ENCODE results near the gene NOP9.
"Not testable (repeated sequence)": the region's sequence is repeated elsewhere in the genome, so short reads cannot be mapped to it uniquely, and the experiment has no call there.

NOP9 gene

DNA sequence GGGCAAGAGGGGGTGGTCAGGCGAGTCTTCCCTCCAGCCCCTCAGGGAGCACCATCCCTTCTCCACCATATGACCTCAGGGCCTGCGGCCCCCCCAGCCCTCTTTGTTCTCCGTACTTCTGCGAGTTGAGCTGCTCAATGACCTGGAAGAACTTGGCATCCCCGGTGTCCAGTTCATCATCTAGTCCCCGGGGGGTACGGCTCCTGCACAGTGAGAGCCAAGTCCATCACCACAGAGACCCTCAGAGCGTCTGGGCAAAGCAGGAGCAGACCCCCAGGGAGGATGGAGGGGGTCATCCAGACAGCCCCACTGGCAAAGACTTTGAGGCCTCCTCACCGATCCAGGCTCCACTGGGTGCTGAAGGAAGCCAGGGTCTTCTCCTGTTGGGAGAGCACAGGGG is 26.3 kb downstream of the NOP9 start:
- no peak for DNase-seq (ENCODE audit: low read depth)

DNA sequence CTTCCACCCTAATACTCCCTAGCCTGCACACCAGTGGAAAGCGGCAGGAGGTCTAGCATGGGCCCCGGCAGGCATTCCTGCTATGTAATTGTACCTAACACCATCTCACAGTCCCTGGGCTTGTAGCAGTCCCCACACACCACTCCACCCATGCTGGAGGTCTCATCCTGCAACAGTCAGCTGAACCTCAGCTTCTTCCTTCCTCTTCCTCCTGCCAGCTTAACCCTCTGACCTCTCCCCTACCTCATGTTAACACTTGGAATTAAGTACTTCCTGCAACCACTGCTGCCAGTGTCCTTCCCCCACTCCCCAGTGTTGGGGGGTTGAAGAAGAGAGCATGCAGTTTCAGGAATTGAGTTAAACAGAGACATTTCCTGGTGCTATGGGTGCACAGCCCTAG is 27.7 kb downstream of the NOP9 start:
- no peak for DNase-seq (ENCODE audit: low read depth)

DNA sequence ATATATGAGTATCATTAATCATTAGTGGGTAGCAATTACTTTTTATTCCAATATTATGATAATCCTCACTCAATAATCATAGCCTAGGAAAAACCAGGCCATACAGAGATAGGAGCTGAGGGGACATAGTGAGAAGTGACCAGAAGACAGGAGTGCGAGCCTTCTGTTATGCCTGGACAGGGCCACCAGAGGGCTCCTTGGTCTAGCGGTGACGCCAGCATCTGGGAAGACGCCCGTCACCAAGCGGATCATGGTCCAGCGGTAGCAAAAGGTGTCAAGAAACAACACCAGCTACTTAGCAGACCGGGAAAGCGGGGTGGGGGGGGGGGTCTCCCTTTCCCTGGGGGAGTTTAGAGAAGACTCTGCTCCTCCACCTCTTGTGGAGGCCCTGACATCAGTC is 28.3 kb downstream of the NOP9 start:
- not testable (repeated sequence) for DNase-seq (ENCODE audit: low read depth)

DNA sequence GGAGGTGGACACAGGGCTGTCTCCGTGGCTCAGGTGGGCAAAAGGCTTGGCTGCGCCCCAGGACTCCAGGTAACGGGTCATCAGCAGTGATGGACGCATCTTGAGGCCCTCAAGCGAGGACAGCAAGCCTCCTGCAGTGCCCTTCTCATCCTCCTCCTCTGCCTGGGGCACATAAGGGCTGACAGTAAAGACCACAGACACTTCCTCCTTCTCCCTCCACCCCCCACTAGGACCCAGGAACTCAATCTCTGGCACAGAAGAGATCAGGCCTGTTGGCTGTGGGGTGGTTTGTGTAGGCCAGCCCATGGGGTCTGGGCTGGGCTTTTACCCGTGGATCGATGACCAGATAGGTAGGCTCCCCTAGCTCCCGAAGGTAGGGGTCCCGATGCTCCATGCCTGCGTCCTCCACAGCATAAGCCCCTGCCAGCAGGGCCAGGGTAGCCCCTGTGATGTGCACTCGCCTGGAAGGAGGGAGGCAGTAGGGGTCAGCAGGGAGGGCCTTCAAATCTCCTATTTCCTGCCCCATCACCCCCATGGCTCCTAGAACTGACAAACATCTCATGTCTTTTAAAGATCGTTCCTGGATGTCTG is 29.5 kb downstream of the NOP9 start:
- DNase-seq (ENCODE audit: low read depth): no peak

DNA sequence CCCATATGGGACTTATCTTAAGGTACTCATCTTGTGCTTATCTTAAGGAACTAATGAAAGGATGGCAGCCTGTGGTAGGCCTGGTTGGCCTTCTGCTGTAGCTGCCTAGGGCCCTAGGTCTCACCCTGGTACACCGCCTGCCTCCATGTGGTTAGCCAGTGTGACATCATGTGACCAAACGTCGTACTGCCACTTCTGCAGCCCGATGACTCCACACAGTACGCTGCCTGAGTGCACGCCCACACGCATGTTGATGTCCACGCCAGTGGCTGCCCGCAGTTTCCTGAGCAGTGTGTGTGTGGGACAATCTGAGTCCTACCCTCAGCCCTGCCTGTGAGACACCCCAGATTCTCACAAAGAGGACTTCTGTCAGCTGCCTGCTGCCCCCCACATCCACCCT is 30.1 kb downstream of the NOP9 start:
- no peak for DNase-seq (ENCODE audit: low read depth)

DNA sequence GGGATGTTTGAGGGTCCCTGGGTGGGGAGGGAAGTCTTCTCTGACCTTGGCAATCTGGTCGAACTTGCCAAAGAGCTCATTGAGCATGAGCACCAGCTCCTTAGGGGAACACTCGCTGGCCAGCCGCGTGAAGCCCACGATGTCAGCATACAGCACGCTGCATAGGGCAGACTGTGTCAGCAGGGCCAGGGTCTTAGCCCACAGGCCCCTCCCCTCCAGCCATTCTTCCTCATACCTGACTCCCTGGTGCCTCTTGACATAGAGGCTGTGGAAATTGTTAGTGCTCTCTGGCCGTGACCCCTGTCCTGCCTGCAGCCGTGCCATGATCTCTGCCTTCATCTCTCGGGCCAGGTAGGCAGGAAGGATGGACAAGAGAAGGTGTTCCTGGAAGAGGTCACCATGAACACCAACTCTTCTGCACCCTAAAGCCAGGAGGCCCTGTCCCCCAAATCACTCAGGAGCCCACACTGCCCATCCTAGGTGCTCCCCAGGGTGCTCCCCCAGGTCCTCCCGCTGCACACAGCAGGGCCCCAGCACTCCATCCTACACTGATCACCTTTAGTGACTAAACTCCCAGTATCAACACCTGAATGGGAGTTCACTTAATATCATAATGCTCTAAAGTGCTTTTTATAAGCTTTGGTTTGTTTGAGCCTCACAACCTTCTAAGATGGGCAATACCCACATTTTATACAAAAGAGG is 31.5 kb downstream of the NOP9 start:
- no peak for DNase-seq (ENCODE audit: low read depth)

DNA sequence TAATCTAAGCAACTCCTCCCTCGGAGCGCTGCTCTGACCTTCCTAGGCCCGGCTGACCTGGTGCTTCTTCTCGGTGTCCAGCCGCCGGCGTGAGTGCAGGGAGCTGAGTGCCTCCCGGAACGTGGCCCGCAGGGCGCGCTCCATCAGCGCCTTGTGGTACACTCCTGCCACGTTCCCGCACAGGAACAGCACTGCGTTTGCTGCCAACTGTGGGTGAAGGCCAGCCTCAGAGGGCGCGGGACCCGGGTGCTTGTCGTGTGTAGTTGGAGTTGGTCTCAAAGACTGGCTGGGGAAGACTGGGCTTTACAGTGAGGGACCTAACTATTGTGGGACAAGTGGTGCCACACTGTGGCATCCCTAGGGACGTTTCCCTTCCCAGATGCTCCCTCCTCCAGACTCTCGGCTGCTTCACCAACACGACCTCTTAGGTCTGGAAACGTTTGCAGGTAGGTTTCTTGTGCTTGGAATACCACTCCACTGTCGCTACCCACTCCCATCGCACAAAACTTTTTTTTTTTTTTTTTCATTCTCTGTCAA is 32.1 kb downstream of the NOP9 start:
- DNase-seq (ENCODE audit: low read depth): no peak

DNA sequence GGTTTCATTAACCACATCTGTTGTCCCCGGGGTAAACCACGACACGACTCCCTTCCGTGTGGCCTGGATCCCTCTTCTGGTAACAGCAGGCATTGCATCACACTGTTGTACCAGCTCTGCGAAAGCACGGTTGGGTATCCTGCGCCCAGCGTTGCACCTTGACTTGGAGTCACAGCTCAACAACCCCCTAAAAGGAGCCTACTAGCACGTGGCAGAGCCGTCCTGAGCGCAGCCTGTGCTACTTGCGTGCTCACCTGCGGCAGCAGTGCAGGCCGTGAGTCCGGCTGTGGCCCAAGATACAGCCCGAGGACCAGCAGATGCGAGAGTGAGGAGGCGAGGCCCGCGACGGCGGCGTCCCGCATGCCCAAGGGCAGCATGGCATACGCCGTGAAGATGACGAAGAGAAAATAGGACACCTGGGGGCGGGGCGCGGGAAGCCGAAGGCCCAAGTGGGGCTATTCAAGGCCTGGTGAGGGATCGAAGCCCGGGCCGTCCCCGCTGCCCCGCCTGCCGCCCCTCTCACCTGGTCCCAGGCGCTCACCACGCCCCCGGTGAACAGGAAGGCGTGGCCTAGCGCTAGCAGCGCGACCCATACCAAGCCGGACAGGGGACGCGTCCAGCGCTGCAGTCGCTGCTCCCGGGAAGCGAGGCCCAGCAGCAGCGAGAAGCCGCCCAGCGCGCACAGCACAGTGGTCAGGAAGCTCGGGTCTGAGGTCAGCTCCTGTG is 32.8 kb downstream of the NOP9 start:
- no peak for DNase-seq (ENCODE audit: low read depth)

DNA sequence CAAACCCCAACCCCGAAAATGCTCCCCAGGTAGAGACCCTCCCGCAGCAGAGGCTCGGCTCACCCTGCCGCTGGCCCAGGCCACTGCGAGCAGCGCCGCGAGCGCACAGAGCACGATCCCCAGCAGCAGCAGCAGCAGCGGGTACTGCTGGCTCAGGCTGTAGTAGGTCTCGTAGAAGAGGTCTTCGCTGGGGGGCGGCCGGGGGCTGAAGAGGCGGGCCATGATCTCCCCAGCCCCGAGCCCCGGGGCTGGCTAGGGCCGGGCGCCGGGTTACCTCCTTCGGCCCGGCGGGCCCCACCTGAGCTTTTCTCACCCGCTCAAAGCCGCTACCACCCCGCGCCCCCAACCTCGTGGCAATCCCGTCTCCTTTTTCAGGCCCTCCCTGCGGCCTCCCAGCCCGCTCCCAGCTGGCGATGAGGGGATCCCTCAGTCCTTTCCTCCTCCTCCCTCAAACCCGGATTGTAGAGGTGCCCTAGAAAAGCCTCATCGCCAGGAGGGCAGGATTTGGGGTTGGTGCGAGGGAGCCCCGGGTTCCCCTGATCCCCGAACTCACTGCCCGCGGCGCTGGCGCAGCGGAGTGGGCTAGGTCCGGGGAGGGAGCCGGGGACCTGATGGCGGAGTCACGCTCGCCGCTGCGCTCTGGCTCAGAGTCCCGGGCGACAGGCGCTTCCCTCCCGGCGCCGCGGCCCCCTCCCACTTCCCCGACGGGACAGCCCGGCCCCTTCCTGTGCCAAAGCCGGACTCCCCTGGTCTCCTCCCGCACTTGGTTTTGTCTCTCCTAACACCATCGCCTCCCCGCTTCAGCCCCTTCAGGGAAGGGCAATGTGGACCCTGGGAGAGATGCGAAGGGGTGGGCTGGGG is 35.0 kb downstream of the NOP9 start, which contains the start of gene ADCY4:
Gene ADCY4 (minus strand): TSS at position 641 of the 861 bp plus-strand sequence. CDS start 419 bp downstream, at position 222.
- no peak for DNase-seq (ENCODE audit: low read depth)

DNA sequence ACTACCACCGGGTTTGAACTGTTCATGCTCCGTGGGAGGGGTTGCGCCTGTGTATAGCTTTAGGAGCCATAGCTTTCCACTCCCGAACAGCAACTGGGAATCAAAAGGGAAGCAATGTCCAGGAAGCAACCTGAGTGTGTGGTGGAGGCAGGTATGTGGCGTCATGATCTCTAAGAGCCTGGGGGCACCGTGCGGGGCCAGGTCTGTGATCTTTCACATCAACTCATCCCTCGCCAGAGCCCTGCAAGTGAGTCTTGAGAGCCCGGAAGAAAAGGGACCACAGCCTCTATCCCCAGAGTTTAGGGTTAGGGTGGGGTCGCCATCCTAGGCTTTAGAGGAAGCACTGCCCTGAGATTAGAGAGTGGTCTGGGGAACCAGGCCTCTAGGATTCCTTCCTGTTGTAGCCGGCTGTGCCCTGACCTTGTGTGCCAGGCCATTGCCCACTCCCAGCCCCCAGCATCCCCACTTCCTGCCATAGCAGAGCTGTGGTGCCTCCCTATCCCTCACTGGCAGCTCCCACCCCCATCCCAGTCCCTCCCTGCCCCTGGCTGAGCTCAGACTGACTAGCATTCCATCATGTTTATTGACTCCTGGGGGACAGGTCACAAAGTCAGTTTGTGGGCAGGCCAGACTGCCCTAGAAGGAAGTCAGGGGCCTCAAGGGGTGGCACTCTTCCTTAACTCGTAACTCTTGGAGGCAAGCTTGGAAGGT is 36.0 kb downstream of the NOP9 start:
- DNase-seq (ENCODE audit: low read depth): no peak

DNA sequence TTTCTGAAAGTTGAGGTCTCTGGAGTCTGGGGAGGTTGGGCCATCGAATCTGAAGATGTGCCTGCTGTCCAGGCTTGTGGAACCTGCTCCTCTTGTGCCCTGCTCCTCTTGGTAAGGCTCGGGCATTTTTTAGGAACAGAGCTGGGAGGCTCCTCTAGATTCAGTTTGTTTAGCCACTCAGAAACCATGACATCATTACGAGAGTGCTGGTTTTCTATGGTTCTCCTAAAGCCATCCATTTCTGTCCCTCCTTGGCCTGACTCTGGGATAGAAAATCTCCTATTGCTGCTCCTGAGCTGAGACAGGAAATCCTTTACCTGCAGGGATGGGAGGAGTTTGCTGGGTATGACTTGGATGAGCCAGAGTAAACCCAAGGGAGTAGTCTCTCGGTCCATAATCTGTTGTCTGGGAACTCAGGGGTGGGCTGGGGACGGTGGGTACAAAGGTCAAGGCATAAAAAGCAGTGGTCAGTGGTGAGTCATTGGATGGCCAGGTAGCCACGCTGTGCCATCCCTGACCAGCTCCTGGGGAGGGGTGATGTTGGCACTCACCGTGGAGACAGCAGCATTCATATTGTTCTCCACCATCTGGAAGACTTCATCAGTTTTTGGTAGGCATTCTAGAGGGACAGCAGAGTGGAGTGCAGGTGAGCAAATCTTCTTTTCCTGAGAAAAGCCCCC is 37.6 kb downstream of the NOP9 start:
- no peak for DNase-seq (ENCODE audit: low read depth)

DNA sequence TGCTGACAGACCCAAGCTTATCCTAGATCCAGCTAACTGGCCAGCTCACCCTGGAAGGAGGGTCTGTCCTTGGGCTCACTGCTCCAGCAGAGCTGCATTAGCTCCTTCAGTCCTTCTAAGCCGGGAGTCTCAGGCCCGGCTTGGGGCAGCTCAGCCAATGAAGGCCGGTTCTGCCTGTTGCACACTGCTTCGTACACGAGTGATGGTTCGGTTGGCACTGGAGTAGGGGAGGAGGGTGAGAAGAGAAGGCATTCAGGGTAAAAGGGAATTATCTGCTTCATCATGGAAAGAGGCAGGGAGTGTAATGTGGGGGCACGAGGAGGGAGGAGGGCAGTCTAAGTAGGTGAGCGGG is 38.1 kb downstream of the NOP9 start:
- DNase-seq (ENCODE audit: low read depth): no peak

DNA sequence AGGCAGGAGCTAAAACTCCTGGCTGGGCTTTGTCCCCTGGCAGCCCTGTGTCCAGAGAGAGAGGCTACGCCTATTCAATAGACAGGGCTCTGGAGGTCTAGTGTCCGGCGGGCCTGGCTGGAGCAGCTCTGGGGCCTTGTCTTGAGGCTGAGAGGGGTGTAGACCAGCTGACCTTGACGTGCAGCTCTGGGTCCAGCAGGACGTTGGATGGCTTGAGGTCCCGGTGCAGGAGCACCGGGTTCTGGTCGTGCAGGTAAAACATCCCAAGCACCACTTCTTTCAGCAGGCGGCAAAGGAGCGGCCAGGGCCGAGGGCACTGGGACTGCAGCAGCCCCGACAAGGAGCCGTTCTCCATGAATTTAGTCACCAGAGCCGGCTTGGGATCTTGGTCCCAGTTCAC is 39.2 kb downstream of the NOP9 start:
- no peak for DNase-seq (ENCODE audit: low read depth)

DNA sequence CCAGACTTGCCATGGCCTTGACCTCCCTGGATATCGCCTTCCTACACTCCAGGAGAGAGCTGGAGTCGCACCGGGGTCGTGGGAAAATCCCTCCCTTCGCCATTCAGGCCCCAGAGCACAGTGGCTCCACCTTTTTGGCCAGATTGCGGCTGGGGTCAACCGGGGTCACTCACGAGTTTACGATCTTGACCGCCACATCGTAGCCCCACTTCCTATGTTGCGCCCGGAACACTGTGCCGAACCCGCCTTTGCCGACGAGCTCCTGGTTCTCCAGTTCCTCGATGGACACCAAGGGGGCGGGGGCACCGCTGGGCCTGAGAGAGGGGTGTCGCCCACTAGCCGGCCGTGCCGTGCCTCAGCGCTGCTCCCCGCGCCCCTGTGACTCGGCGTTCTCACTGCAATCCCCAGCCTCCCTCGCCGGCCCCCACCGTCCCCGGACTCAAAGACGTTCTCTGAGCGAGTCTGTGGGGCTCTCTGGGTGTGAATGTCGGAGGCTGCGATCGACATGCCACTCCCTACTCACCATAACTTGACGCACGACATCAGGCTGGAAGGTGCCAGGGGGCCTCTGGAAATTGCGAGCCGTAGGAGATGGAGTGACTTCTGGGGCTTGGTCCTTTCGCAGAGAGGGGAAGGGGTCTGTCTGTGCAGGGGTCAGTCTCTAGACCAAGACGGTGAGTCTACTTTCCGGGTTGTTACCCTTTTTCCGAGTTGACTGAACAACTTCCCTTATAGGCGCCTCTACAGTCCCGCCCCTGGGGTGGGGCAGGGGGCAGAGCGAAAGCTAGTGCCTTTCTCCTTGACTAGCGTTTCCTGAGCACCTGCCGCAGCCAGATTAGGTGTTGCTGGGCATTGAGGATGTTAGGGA is 39.9 kb downstream of the NOP9 start, which contains the start of gene RIPK3:
Gene RIPK3 (minus strand): TSS at position 708 of the 868 bp plus-strand sequence. CDS start 165 bp downstream, at position 543.
- no peak for DNase-seq (ENCODE audit: low read depth)

DNA sequence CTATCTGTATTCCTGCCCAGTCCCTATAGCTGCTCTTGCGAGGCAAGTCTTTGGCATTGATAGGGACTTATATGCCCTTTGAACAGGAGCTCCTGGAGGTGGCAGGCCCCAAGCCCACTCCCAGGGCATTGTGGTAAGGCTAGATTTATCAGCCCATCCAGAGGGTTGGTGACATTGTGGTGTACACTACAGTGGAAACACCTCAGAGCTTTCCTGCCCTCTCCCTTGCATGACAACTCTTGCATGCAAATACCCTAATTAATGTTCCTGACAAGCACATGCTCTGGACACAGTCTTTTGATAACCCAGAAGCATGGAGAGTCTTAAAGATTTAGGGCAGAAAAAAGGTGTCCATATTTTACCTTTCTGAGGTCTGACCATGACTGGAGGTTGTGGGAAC is 41.0 kb downstream of the NOP9 start:
- DNase-seq (ENCODE audit: low read depth): no peak

DNA sequence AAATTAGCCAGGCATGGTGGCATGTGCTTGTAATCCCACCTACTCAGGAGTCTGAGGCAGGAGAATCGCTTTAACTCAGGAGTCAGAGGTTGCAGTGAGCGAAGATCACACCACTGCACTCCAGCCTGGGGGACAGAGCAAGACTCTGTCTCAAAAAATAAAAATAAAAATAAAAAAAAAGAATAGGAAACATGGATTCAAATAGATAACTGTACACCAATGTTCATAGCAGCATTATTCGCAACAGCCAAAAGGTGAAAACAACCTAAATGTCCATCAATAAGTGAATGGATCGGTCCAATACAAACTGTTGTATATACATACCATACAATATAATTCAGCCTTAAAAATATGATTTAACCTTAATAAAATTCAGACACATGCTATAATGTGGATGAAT is 43.2 kb downstream of the NOP9 start:
- DNase-seq (ENCODE audit: low read depth): no peak

DNA sequence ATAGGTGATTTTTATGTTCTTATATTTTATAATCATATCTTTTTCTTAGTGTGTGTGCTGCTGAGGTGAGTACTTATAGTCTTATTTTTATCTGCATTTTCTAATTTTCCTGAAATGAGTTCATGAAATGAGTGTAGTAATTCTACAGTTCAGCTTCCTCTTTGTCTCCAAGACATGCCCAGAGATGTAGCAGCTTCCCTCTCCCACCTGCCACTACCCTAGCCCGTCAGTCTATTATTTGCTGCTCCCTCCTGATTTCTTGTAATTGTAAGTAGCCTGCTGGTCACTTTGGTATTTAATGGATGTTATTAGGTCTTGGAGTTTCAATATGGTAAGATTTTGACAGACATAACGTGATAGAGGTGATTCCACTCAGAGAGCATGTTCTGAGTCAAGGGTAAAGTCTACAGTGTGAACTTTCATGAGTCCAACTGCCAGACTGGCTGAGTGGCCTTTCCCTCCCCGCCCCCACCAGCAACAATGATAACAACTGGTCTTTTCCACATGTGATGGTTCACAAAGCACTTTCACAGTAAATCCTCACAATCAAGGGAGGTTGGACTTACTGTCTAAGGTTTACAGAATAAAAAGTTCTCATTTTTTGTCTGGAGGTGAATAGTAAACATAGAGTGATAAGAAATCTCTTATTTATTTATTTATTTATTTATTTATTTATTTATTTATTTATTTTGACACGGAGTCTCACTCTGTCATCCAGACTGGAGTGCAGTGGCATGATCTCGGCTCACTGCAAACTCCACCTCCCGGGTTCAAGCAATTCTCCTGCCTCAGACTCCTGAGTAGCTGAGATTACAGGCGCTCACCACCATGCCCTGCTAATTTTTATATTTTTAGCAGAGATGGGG is 44.4 kb downstream of the NOP9 start:
- no peak for DNase-seq (ENCODE audit: low read depth)

DNA sequence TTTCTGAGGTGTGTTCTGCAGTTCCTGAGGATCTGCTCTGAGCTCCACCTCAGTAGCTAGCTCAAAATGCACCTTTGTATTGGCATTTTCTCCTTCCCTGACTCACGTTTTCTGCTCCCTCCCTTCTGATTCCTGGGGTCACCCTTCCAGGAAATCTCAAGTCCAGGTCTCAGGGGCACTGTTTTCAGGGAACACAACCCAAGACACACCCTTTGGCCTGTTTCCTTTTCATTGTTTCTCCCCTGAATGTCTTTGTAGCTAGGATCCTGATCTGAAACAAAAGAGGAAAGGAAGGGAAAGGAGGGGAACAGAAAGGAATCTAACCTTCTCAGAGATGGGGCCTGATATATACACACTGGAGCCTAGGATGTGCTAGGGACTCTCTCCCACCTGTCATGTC is 47.5 kb downstream of the NOP9 start:
- DNase-seq (ENCODE audit: low read depth): no peak

DNA sequence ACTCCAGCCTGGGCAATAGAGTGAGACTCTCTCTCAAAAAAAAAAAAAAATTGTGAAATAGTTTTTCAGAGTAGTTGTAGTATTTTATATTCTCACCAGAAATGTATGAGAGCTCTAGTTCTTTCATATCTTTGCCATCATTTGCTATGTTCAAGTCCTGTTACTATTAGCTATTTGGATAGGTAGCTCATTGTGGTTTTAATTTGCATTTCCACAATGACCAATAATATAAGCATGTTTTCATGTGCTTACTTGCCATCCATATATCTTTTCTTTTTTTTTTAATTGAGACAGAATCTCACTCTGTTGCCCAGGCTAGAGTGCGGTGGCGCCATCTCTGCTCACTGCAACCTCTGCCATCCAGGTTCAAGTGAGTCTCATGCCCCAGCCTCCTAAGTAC is 48.5 kb downstream of the NOP9 start:
- no peak for DNase-seq (ENCODE audit: low read depth)
